ENCODE results near the gene ADD1. TPM values are rescaled to one million over a fixed set of nuclear protein-coding genes. Genes with fewer than 3 reads are reported as not detected.

ADD1 gene
- total and polyA plus RNA-seq, 2 of the 13 experiments (the other 11 are each of a cell fraction or from before 2014, with no cell fraction given), result 73.9 to 122 TPM

DNA sequence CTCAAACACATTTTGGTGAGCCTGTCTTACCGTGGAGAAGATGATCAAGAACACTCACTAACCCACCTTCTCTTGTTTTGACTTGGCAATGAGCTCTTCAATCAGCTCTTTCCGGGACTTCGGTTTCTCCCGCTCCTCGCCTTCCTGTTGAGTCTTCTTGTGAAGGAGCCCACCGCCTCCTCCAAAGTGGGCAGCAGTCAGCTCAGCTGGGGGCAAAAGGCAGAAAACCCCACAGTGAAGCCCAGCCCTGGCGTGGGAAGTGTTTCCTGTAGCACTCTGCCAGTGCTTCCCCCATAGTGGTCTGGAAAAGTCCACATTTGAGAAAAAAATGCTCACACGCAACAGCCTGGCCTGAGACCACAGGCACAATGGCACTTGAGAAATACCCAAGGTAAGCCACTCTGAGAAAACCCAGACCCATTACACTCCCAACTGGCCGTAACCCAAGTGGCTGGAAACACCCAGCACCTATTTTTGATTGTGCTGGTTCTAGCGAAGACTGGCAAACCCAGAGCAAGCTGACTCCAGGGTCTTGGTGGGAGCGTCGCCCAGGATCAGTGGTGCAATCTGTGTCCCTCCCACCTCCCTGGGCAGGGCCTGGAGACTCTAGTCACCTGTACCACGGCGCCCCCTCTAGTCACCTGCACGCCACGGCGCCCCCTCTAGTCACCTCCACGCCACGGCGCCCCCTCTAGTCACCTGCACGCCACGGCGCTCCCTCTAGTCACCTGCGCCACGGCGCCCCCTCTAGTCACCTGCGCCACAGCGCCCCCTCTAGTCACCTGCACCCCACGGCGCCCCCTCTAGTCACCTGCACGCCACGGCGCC lies 110.9 kb downstream of the ADD1 start (continued):
- TF ChIP-seq FOXJ3 (CRISPR knock-in tag; IDR thresholded peaks at IDR 0.05; ENCODE audit: borderline replicate concordance), result no peak
- TF ChIP-seq ZNF703 (CRISPR knock-in tag; IDR thresholded peaks at IDR 0.05; ENCODE audit: borderline replicate concordance), result no peak
- TF ChIP-seq, protein P1, sequence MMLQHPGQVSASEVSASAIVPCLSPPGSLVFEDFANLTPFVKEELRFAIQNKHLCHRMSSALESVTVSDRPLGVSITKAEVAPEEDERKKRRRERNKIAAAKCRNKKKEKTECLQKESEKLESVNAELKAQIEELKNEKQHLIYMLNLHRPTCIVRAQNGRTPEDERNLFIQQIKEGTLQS (CRISPR knock-in tag; IDR thresholded peaks at IDR 0.05), result no peak
- no peak for TF ChIP-seq ZNF543 (CRISPR knock-in tag; IDR thresholded peaks at IDR 0.05)
- peak; percentile 29; the same call in 1 of the 2 replicates for TF ChIP-seq ZBTB38 (CRISPR knock-in tag; IDR thresholded peaks at IDR 0.05)
- TF ChIP-seq DNMT1 (CRISPR knock-in tag; IDR thresholded peaks at IDR 0.05), result 0 out of 2 replicates have a peak, but pooled peaks have one; percentile 38
- TF ChIP-seq ZNF335 (CRISPR knock-in tag; IDR thresholded peaks at IDR 0.05), result no peak
- TF ChIP-seq, protein P2, sequence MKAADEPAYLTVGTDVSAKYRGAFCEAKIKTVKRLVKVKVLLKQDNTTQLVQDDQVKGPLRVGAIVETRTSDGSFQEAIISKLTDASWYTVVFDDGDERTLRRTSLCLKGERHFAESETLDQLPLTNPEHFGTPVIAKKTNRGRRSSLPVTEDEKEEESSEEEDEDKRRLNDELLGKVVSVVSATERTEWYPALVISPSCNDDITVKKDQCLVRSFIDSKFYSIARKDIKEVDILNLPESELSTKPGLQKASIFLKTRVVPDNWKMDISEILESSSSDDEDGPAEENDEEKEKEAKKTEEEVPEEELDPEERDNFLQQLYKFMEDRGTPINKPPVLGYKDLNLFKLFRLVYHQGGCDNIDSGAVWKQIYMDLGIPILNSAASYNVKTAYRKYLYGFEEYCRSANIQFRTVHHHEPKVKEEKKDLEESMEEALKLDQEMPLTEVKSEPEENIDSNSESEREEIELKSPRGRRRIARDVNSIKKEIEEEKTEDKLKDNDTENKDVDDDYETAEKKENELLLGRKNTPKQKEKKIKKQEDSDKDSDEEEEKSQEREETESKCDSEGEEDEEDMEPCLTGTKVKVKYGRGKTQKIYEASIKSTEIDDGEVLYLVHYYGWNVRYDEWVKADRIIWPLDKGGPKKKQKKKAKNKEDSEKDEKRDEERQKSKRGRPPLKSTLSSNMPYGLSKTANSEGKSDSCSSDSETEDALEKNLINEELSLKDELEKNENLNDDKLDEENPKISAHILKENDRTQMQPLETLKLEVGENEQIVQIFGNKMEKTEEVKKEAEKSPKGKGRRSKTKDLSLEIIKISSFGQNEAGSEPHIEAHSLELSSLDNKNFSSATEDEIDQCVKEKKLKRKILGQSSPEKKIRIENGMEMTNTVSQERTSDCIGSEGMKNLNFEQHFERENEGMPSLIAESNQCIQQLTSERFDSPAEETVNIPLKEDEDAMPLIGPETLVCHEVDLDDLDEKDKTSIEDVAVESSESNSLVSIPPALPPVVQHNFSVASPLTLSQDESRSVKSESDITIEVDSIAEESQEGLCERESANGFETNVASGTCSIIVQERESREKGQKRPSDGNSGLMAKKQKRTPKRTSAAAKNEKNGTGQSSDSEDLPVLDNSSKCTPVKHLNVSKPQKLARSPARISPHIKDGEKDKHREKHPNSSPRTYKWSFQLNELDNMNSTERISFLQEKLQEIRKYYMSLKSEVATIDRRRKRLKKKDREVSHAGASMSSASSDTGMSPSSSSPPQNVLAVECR (CRISPR knock-in tag; IDR thresholded peaks at IDR 0.05; ENCODE audit: borderline replicate concordance), result peak; percentile 15; the same call in 1 of the 2 replicates
- TF ChIP-seq, protein P3, sequence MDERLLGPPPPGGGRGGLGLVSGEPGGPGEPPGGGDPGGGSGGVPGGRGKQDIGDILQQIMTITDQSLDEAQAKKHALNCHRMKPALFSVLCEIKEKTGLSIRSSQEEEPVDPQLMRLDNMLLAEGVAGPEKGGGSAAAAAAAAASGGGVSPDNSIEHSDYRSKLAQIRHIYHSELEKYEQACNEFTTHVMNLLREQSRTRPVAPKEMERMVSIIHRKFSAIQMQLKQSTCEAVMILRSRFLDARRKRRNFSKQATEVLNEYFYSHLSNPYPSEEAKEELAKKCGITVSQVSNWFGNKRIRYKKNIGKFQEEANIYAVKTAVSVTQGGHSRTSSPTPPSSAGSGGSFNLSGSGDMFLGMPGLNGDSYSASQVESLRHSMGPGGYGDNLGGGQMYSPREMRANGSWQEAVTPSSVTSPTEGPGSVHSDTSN (CRISPR knock-in tag; IDR thresholded peaks at IDR 0.05), result no peak
